Mucosa of stomach (tissue), 1 donor: ENCODE measurements around the gene SH3BP5L.

ENCODE experiments used
- H3K27me3 ChIP-seq: one replicate; pipeline ENCODE4 v1.7.0; 2013; ENCODE audit warnings: mild to moderate bottlenecking, low read length; ENCODE audit not compliant: control insufficient read depth, insufficient read depth
- H3K36me3 ChIP-seq: one replicate; pipeline ENCODE4 v1.7.0; 2013; ENCODE audit warnings: low read length; ENCODE audit not compliant: control insufficient read depth, insufficient read depth
- H3K4me1 ChIP-seq: one replicate; pipeline ENCODE4 v1.7.0; 2013; ENCODE audit warnings: mild to moderate bottlenecking, low read length; ENCODE audit not compliant: control insufficient read depth, insufficient read depth
- H3K4me3 ChIP-seq: one replicate; pipeline ENCODE4 v1.7.0; 2013; ENCODE audit warnings: low read length
- H3K9ac ChIP-seq: one replicate; pipeline ENCODE4 v1.7.0; 2013; ENCODE audit warnings: mild to moderate bottlenecking, low read length, moderate library complexity
- H3K9me3 ChIP-seq: one replicate; pipeline ENCODE4 v1.7.0; 2013; ENCODE audit warnings: mild to moderate bottlenecking, low read length, moderate library complexity; ENCODE audit not compliant: control insufficient read depth
- donor health status: Pancreatic carcinoma.

The SH3BP5L gene

GRCh38 chr1:248779350-248779749 lies 46.4 kb downstream of the SH3BP5L start:
- H3K4me1 ChIP-seq: peaks cover 17% of the 10 kb centered on the region
- peaks cover 8% of the 10 kb centered on the region for H3K9me3 ChIP-seq
- no peak overlapping the region for H3K9ac ChIP-seq
- no peaks in the 10 kb centered on the region for H3K27me3 ChIP-seq
- no peaks in the 10 kb centered on the region for H3K36me3 ChIP-seq
- no peak overlapping the region for H3K4me3 ChIP-seq

GRCh38 chr1:248778906-248779305 lies 46.8 kb downstream of the SH3BP5L start:
- Histone ChIP-seq H3K4me1 (peaks cover 17% of the 10 kb centered on the region), H3K9ac (no peak overlapping the region), H3K27me3 (no peaks in the 10 kb centered on the region), H3K4me3 (no peak overlapping the region), H3K9me3 (peaks cover 8% of the 10 kb centered on the region), H3K36me3 (no peaks in the 10 kb centered on the region)

- Histone ChIP-seq H3K4me1 (peaks cover 17% of the 10 kb centered on the region), H3K4me3 (no peak overlapping the region), H3K9ac (no peak overlapping the region), H3K27me3 (no peaks in the 10 kb centered on the region), H3K9me3 (peaks cover 8% of the 10 kb centered on the region), H3K36me3 (no peaks in the 10 kb centered on the region)
Observed at GRCh38 chr1:248776991-248777390, 48.7 kb downstream of the SH3BP5L start.

GRCh38 chr1:248775441-248775840 lies 50.3 kb downstream of the SH3BP5L start:
- Histone ChIP-seq H3K27me3 (no peaks in the 10 kb centered on the region), H3K4me3 (no peak overlapping the region), H3K9ac (no peak overlapping the region), H3K9me3 (peaks cover 8% of the 10 kb centered on the region), H3K4me1 (peaks cover 17% of the 10 kb centered on the region), H3K36me3 (no peaks in the 10 kb centered on the region)
